Trophoblast cell (in vitro differentiated cells and primary cell): ENCODE results near the gene IMMP2L.
A peak's percentile ranks its signal among the peaks of the same experiment; 100 is the strongest.

ENCODE experiments used
- DNase-seq, 2 donors: peaks; one replicate each; pipeline ENCODE4 v3.0.0-alpha.2; 2016
- H2AFZ ChIP-seq: 2 replicates; pipeline ENCODE4 v1.6.1; 2013; ENCODE audit warnings: low read length, moderate library complexity, mild to moderate bottlenecking; ENCODE audit not compliant: insufficient read depth, poor library complexity
- H2AK5ac ChIP-seq: 2 replicates; pipeline ENCODE4 v1.6.1; 2013; ENCODE audit warnings: mild to moderate bottlenecking, low read length
- H2BK120ac ChIP-seq: 2 replicates; pipeline ENCODE4 v1.6.1; 2013; ENCODE audit warnings: low read length, mild to moderate bottlenecking, moderate library complexity; ENCODE audit not compliant: insufficient read depth, poor library complexity
- H2BK12ac ChIP-seq: 2 replicates; pipeline ENCODE4 v1.6.1; 2013; ENCODE audit warnings: mild to moderate bottlenecking, low read length, moderate library complexity
- H2BK5ac ChIP-seq: 2 replicates; pipeline ENCODE4 v1.6.1; 2013; ENCODE audit warnings: low read length, low read depth, moderate library complexity, mild to moderate bottlenecking; ENCODE audit not compliant: poor library complexity
- H3K14ac ChIP-seq: 2 replicates; pipeline ENCODE4 v1.6.1; 2013; ENCODE audit warnings: mild to moderate bottlenecking, low read length
- H3K18ac ChIP-seq: 2 replicates; pipeline ENCODE4 v1.6.1; 2013; ENCODE audit warnings: mild to moderate bottlenecking, low read length
- H3K23ac ChIP-seq: 2 replicates; pipeline ENCODE4 v1.6.1; 2013; ENCODE audit warnings: low read length
- H3K27ac ChIP-seq: 2 replicates; pipeline ENCODE4 v1.5.1; 2013; ENCODE audit warnings: low read depth, mild to moderate bottlenecking, inconsistent platforms, low read length, moderate library complexity
- H3K27me3 ChIP-seq: 2 replicates; pipeline ENCODE4 v1.6.1; 2013; ENCODE audit warnings: inconsistent platforms, mild to moderate bottlenecking, low read length, moderate library complexity; ENCODE audit not compliant: insufficient read depth
- H3K36me3 ChIP-seq, 2 experiments: 1 replicate in 1 of 2; 2 replicates in 1 of 2; pipeline ENCODE4 v1.6.1; 2013; ENCODE audit warnings: low read length in 2 of 2, mild to moderate bottlenecking in 2 of 2, moderate library complexity in 1 of 2; ENCODE audit not compliant: insufficient read depth in 2 of 2, control insufficient read depth in 1 of 2
- H3K4ac ChIP-seq: 2 replicates; pipeline ENCODE4 v1.6.1; 2013; ENCODE audit warnings: low read depth, mild to moderate bottlenecking, low read length, moderate library complexity
- H3K4me1 ChIP-seq, 2 experiments: 1 replicate in 1 of 2; 2 replicates in 1 of 2; pipeline ENCODE4 v1.6.1; 2013; ENCODE audit warnings: low read length in 2 of 2, mild to moderate bottlenecking in 2 of 2, moderate library complexity in 1 of 2; ENCODE audit not compliant: insufficient read depth in 2 of 2, control insufficient read depth in 1 of 2
- H3K4me2 ChIP-seq: 2 replicates; pipeline ENCODE4 v1.6.1; 2013; ENCODE audit warnings: inconsistent platforms, mild to moderate bottlenecking, low read length, moderate library complexity
- H3K4me3 ChIP-seq: 2 replicates; pipeline ENCODE4 v1.5.1; 2013; ENCODE audit warnings: mild to moderate bottlenecking, low read depth, low read length, inconsistent platforms
- H3K79me1 ChIP-seq: one replicate; pipeline ENCODE4 v1.6.1; 2013; ENCODE audit warnings: low read length
- H3K79me2 ChIP-seq: 2 replicates; pipeline ENCODE4 v1.6.1; 2013; ENCODE audit warnings: low read length, mild to moderate bottlenecking; ENCODE audit not compliant: control insufficient read depth, insufficient read depth, poor library complexity
- H3K9ac ChIP-seq: 2 replicates; pipeline ENCODE4 v1.6.1; 2013; ENCODE audit warnings: mild to moderate bottlenecking, low read length
- H3K9me3 ChIP-seq: 2 replicates; pipeline ENCODE4 v1.6.1; 2013; ENCODE audit warnings: low read depth, mild to moderate bottlenecking, control low read depth, inconsistent platforms, low read length; ENCODE audit not compliant: insufficient read depth
- H4K12ac ChIP-seq: 2 replicates; pipeline ENCODE4 v1.6.1; 2013; ENCODE audit warnings: low read depth, mild to moderate bottlenecking, low read length, moderate library complexity
- H4K8ac ChIP-seq: 2 replicates; pipeline ENCODE4 v1.6.1; 2013; ENCODE audit warnings: low read depth, mild to moderate bottlenecking, low read length, moderate library complexity
- H4K91ac ChIP-seq: one replicate; pipeline ENCODE4 v1.6.1; 2013; ENCODE audit warnings: low read depth, mild to moderate bottlenecking, low read length, moderate library complexity
- whole genome bisulfite sequencing: extraction: QIAGEN DNeasy Blood & Tissue Kit; methylation state at CpG from one replicate; pipeline ENCODE4 v1.1.7; 2013; ENCODE audit warnings: missing lambda C conversion rate; ENCODE audit not compliant: insufficient read length, insufficient coverage; ENCODE audit errors: extremely low coverage; 5-methylcytosine and 5-hydroxymethylcytosine counted together

The IMMP2L gene

GRCh38 chr7:111384065-111384891 lies 178.0 kb downstream of the IMMP2L start:
- Histone ChIP-seq H3K23ac (no peak overlapping the region), H3K14ac (no peak overlapping the region), H3K27me3 (no peaks in the 10 kb centered on the region), H3K18ac (no peak overlapping the region), H3K79me1 (no peaks in the 10 kb centered on the region), H2AK5ac (no peak overlapping the region), H3K79me2 (no peaks in the 10 kb centered on the region), H4K12ac (no peak overlapping the region), H2BK12ac (no peak overlapping the region), H3K4me2 (no peak overlapping the region), H3K4me3 (no peak overlapping the region), H4K91ac (no peak overlapping the region), H3K27ac (no peak overlapping the region), H3K36me3 (no peaks in the 10 kb centered on the region), H4K8ac (no peak overlapping the region), H2BK120ac (no peak overlapping the region), H3K9me3 (no peaks in the 10 kb centered on the region), H2BK5ac (no peak overlapping the region), H3K9ac (no peak overlapping the region), H3K4ac (no peak overlapping the region), H2AFZ (no peak overlapping the region), H3K4me1 (no peaks in the 10 kb centered on the region)
- DNase-seq, result peak in 1 of 2 donors; percentile 47
- WGBS, result no CpG with 5 or more reads among the region's 3 CpGs

- H3K4ac ChIP-seq, result no peak overlapping the region
- no peak for DNase-seq
- no peak overlapping the region for H2AK5ac ChIP-seq
- no peak overlapping the region for H3K9ac ChIP-seq
- no peak overlapping the region for H4K91ac ChIP-seq
- no peak overlapping the region for H2BK5ac ChIP-seq
- H3K79me2 ChIP-seq, result no peaks in the 10 kb centered on the region
- H3K27ac ChIP-seq, result no peak overlapping the region
- H3K27me3 ChIP-seq, result no peaks in the 10 kb centered on the region
- H3K14ac ChIP-seq, result no peak overlapping the region
- no peak overlapping the region for H4K8ac ChIP-seq
- H3K9me3 ChIP-seq, result no peaks in the 10 kb centered on the region
- no peak overlapping the region for H2AFZ ChIP-seq
- no peak overlapping the region for H2BK120ac ChIP-seq
- no CpG with 5 or more reads among the region's 3 CpGs for WGBS
- no peak overlapping the region for H3K4me3 ChIP-seq
- no peaks in the 10 kb centered on the region for H3K36me3 ChIP-seq
- H3K79me1 ChIP-seq, result no peaks in the 10 kb centered on the region
- H2BK12ac ChIP-seq, result no peak overlapping the region
- H3K4me1 ChIP-seq, result no peaks in the 10 kb centered on the region
- no peak overlapping the region for H3K23ac ChIP-seq
- no peak overlapping the region for H3K18ac ChIP-seq
- H3K4me2 ChIP-seq, result no peak overlapping the region
- H4K12ac ChIP-seq, result no peak overlapping the region
Measured at GRCh38 chr7:111383133-111383532, 179.2 kb downstream of the IMMP2L start.

GRCh38 chr7:111381590-111381989 lies 180.7 kb downstream of the IMMP2L start:
- H3K14ac ChIP-seq, result no peak overlapping the region
- no CpG with 5 or more reads among the region's 2 CpGs for WGBS
- H4K8ac ChIP-seq, result no peak overlapping the region

GRCh38 chr7:111380945-111381344 lies 181.3 kb downstream of the IMMP2L start:
- H2BK12ac ChIP-seq, result no peak overlapping the region
- H4K8ac ChIP-seq, result no peak overlapping the region
- no peak overlapping the region for H3K27ac ChIP-seq
- H3K9ac ChIP-seq, result no peak overlapping the region
- no peak overlapping the region for H3K4me3 ChIP-seq
- H3K79me1 ChIP-seq, result no peaks in the 10 kb centered on the region
- H3K23ac ChIP-seq, result no peak overlapping the region
- H3K4me1 ChIP-seq, result no peaks in the 10 kb centered on the region
- H2AFZ ChIP-seq, result no peak overlapping the region
- no peaks in the 10 kb centered on the region for H3K27me3 ChIP-seq
- no peak overlapping the region for H2BK5ac ChIP-seq
- no peak overlapping the region for H4K12ac ChIP-seq
- no peak for DNase-seq
- H2BK120ac ChIP-seq, result no peak overlapping the region
- no peak overlapping the region for H3K4ac ChIP-seq
- no peak overlapping the region for H4K91ac ChIP-seq
- H3K14ac ChIP-seq, result no peak overlapping the region
- no peak overlapping the region for H3K18ac ChIP-seq
- no peaks in the 10 kb centered on the region for H3K36me3 ChIP-seq
- H2AK5ac ChIP-seq, result no peak overlapping the region
- no CpG with 5 or more reads among the region's 4 CpGs for WGBS
- H3K9me3 ChIP-seq, result no peaks in the 10 kb centered on the region
- H3K4me2 ChIP-seq, result no peak overlapping the region
- no peaks in the 10 kb centered on the region for H3K79me2 ChIP-seq

More at GRCh38 chr7:111381590-111381989, 180.7 kb downstream of the IMMP2L start:
- Histone ChIP-seq H3K27ac (no peak overlapping the region), H3K23ac (no peak overlapping the region), H3K36me3 (no peaks in the 10 kb centered on the region), H3K79me2 (no peaks in the 10 kb centered on the region), H4K91ac (no peak overlapping the region), H3K4me2 (no peak overlapping the region), H3K4me1 (no peaks in the 10 kb centered on the region), H2BK12ac (no peak overlapping the region), H2AFZ (no peak overlapping the region), H2AK5ac (no peak overlapping the region), H3K4ac (no peak overlapping the region), H3K79me1 (no peaks in the 10 kb centered on the region), H3K9me3 (no peaks in the 10 kb centered on the region), H3K27me3 (no peaks in the 10 kb centered on the region), H3K9ac (no peak overlapping the region), H3K4me3 (no peak overlapping the region), H4K12ac (no peak overlapping the region), H2BK120ac (no peak overlapping the region), H2BK5ac (no peak overlapping the region), H3K18ac (no peak overlapping the region)
- no peak for DNase-seq
